ENCODE results near the gene STAT5B. TPM values are rescaled to one million over a fixed set of nuclear protein-coding genes. Genes with fewer than 3 reads are reported as not detected.
A peak's percentile ranks its signal among the peaks of the same experiment; 100 is the strongest.

Gene STAT5B
- total and polyA plus RNA-seq, 9 of the 15 experiments (the other 6 are each of a cell fraction or from before 2014, with no cell fraction given): 20.8 to 176 (median 92.4) TPM

DNA sequence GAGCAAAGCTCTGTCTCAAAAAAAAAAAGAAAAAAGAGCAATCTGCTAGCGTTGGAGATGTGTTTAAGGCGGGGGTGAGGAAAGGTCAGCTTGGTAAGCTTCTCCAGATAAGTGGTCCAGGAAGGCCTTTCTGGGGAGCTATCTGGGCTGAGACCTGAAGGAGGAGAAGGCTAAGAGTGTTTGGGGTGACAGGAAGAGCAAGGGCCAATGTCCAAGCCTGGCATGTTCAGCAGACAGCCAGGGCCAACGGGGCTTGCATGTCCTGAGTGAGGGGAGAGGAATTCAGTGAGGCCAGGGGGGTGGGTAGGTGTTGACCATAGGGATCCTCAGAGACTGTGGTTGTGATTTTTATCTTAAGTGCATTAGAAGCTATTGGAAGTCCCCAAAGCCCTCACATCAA, 27.5 kb upstream of the STAT5B start:
- Histone ChIP-seq H3K9me3 (replicated peaks; ENCODE audit: control insufficient read depth, insufficient read depth, low read depth, low read length) (no peaks in the 10 kb centered on the region), H2AFZ (ENCODE audit: low read depth, low read length) (no peak overlapping the region), H3K36me3 (ENCODE audit: control insufficient read depth, insufficient read depth, low read length) (peaks cover 91% of the 10 kb centered on the region), H3K9me1 (ENCODE audit: control insufficient read depth, insufficient read depth, low read length) (no peaks in the 10 kb centered on the region), H3K79me2 (ENCODE audit: control insufficient read depth, insufficient read depth, low read length) (peaks cover 56% of the 10 kb centered on the region), H3K9ac (ENCODE audit: insufficient read depth in 1 of 2, low read depth in 2 of 2, low read length in 2 of 2) (no peak overlapping the region), H3K4me1 (replicated peaks in 1 of 2; ENCODE audit: control insufficient read depth in 2 of 2, insufficient read depth in 2 of 2, low read length in 2 of 2) (peaks cover 4 to 38% of the 10 kb centered on the region in 2 experiments; a peak in 4 of 5 replicates), H4K20me1 (replicated peaks; ENCODE audit: control insufficient read depth, insufficient read depth, low read length) (no peaks in the 10 kb centered on the region), H3K27ac (ENCODE audit: extremely low read depth, low read depth, low read length) (no peak overlapping the region), H3K4me2 (ENCODE audit: insufficient read depth, low read length) (no peak overlapping the region), H3K4me3 (no peak overlapping the region), H3K27me3 (ENCODE audit: control insufficient read depth in 2 of 2, insufficient read depth in 2 of 2, low read length in 2 of 2) (no peaks in the 10 kb centered on the region)
- TF ChIP-seq SUPT5H (IDR thresholded peaks at IDR 0.05) (peak; percentile 69), MAFF (IDR thresholded peaks at IDR 0.05; ENCODE audit: low read length) (no peak), SMARCA5 (IDR thresholded peaks at IDR 0.05) (no peak), NCOR1 (IDR thresholded peaks at IDR 0.05) (no peak), ZNF280A (IDR thresholded peaks at IDR 0.05; ENCODE audit: low read depth, partially characterized antibody) (no peak), POLR2AphosphoS5 (IDR thresholded peaks at IDR 0.05; ENCODE audit: control insufficient read depth, insufficient read depth, low read depth, low read length) (peak; percentile 11; the same call in 1 of the 2 replicates), POLR2A (conservative IDR thresholded peaks at IDR 0.05) (peak; percentile 70), ZNF133 (CRISPR knock-in tag; IDR thresholded peaks at IDR 0.05) (no peak), FIP1L1 (IDR thresholded peaks at IDR 0.05; ENCODE audit: low read depth, low read length, poor library complexity, severe bottlenecking) (no peak)
- TF ChIP-seq, protein P1, sequence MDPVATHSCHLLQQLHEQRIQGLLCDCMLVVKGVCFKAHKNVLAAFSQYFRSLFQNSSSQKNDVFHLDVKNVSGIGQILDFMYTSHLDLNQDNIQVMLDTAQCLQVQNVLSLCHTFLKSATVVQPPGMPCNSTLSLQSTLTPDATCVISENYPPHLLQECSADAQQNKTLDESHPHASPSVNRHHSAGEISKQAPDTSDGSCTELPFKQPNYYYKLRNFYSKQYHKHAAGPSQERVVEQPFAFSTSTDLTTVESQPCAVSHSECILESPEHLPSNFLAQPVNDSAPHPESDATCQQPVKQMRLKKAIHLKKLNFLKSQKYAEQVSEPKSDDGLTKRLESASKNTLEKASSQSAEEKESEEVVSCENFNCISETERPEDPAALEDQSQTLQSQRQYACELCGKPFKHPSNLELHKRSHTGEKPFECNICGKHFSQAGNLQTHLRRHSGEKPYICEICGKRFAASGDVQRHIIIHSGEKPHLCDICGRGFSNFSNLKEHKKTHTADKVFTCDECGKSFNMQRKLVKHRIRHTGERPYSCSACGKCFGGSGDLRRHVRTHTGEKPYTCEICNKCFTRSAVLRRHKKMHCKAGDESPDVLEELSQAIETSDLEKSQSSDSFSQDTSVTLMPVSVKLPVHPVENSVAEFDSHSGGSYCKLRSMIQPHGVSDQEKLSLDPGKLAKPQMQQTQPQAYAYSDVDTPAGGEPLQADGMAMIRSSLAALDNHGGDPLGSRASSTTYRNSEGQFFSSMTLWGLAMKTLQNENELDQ (CRISPR knock-in tag; IDR thresholded peaks at IDR 0.05; ENCODE audit: borderline replicate concordance): no peak
- TF ChIP-seq, protein P2, sequence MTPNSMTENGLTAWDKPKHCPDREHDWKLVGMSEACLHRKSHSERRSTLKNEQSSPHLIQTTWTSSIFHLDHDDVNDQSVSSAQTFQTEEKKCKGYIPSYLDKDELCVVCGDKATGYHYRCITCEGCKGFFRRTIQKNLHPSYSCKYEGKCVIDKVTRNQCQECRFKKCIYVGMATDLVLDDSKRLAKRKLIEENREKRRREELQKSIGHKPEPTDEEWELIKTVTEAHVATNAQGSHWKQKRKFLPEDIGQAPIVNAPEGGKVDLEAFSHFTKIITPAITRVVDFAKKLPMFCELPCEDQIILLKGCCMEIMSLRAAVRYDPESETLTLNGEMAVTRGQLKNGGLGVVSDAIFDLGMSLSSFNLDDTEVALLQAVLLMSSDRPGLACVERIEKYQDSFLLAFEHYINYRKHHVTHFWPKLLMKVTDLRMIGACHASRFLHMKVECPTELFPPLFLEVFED (CRISPR knock-in tag; conservative IDR thresholded peaks at IDR 0.05): 0 out of 2 replicates have a peak, but pooled peaks have one; percentile 37
- ATAC-seq: no peak
- in situ Hi-C loops (cut with MboI) (no loop called here), intact Hi-C loops (cut with micrococcal nuclease) (no loop called here)
- CTCF ChIA-PET (ENCODE audit: low intra/inter-chr PET ratio): no interaction called here
- no peak for FAIRE-seq
- BruUV-seq (replicated peaks): TSS peak; percentile 28
- WGBS (ENCODE audit: insufficient coverage, low coverage, missing lambda C conversion rate): 78% methylated on average over 3 of the region's 3 CpGs
- POLR2A ChIA-PET: interaction anchor here (0.6 to 1.4 kb wide), 5 partner anchors 8 to 253 kb away, joined by 3 to 6 read pairs (median 5); no protein-coding TSS in a partner anchor
- no peak for DNase-seq (ENCODE audit: extremely low read depth in 1 of 4, low spot score in 3 of 4)

All from K562 (cell line).